CD8-positive, alpha-beta memory T cell (primary cell): ENCODE measurements around the gene SLC16A3. TPM values are rescaled to one million over a fixed set of nuclear protein-coding genes. Genes with fewer than 3 reads are reported as not detected.

Experiments used
- CTCF ChIA-PET: fragments of 350-600 bp; sonication (Branson Sonifier 250); formaldehyde crosslinking; loops from one replicate; lab custom pipeline; 2021; ENCODE audit warnings: antibody characterized with exemption; lab: Charles Lee
- POLR2A ChIA-PET: fragments of 350-600 bp; sonication (Branson Sonifier 250); formaldehyde crosslinking; loops from one replicate; lab custom pipeline; 2021; ENCODE audit warnings: antibody characterized with exemption; lab: Charles Lee
- DNase-seq, 5 donors: peaks; one replicate each; pipeline versions ENCODE4 v3.0.0 to v3.0.0-alpha.2; 2020 to 2022; ENCODE audit warnings: mixed read lengths in 1 of 5
- H3K27ac ChIP-seq: one replicate; pipeline ENCODE4 v1.7.0; 2013; ENCODE audit warnings: low read depth, mild to moderate bottlenecking, low read length, moderate library complexity
- H3K27me3 ChIP-seq: 2 replicates; pipeline ENCODE4 v1.7.0; 2013; ENCODE audit warnings: low read length, mild to moderate bottlenecking; ENCODE audit not compliant: insufficient read depth, poor library complexity, severe bottlenecking
- H3K36me3 ChIP-seq: 2 replicates; pipeline ENCODE4 v1.7.0; 2013; ENCODE audit warnings: mild to moderate bottlenecking, low read length, moderate library complexity; ENCODE audit not compliant: insufficient read depth
- H3K4me1 ChIP-seq: 2 replicates; pipeline ENCODE4 v1.7.0; 2013; ENCODE audit warnings: mild to moderate bottlenecking, low read length, moderate library complexity; ENCODE audit not compliant: insufficient read depth
- H3K4me3 ChIP-seq: 2 replicates; pipeline ENCODE4 v1.7.0; 2013; ENCODE audit warnings: mild to moderate bottlenecking, low read length
- H3K9me3 ChIP-seq: 2 replicates; pipeline ENCODE4 v1.7.0; 2013; ENCODE audit warnings: mild to moderate bottlenecking, low read length
- H3K27ac Mint-ChIP-seq, 8 donors: one replicate each; pipeline ENCODE4 v1.8.0; 2020 to 2021; ENCODE audit warnings: mixed read lengths in 8 of 8, mild to moderate bottlenecking in 6 of 8, inconsistent platforms in 3 of 8, moderate library complexity in 3 of 8
- H3K27me3 Mint-ChIP-seq, 2 donors: one replicate each; pipeline ENCODE4 v1.8.0; 2020 to 2021; ENCODE audit warnings: mixed read lengths in 2 of 2, mild to moderate bottlenecking in 1 of 2, moderate library complexity in 1 of 2
- H3K36me3 Mint-ChIP-seq, 3 donors: one replicate each; pipeline ENCODE4 v1.8.0; 2020 to 2021; ENCODE audit warnings: mixed read lengths in 3 of 3, inconsistent platforms in 1 of 3, mild to moderate bottlenecking in 1 of 3
- H3K4me1 Mint-ChIP-seq, 3 donors: one replicate each; pipeline ENCODE4 v1.8.0; 2020 to 2021; ENCODE audit warnings: mixed read lengths in 3 of 3, inconsistent platforms in 1 of 3, mild to moderate bottlenecking in 1 of 3
- H3K4me3 Mint-ChIP-seq, 7 donors: one replicate each; pipeline ENCODE4 v1.8.0; 2020 to 2021; ENCODE audit warnings: mixed read lengths in 7 of 7, mild to moderate bottlenecking in 6 of 7, moderate library complexity in 4 of 7, inconsistent platforms in 2 of 7
- H3K9me3 Mint-ChIP-seq, 5 donors: one replicate each; pipeline ENCODE4 v1.8.0; 2020 to 2022; ENCODE audit warnings: mixed read lengths in 5 of 5, mild to moderate bottlenecking in 3 of 5, moderate library complexity in 2 of 5, inconsistent platforms in 1 of 5
- polyA plus RNA-seq: library from polyadenylated mRNA; unstranded; fragments of 300-500 nt; fragmentation: Illumina TruSeq; gene quantifications from one replicate; pipeline ENCODE4 v1.2.3, GENCODE V29; 2021
- total RNA-seq, 2 experiments: library from RNA; stranded (reverse); gene quantifications; one replicate each; pipeline ENCODE4 v1.2.3, GENCODE V29; 2021

SLC16A3 gene
- total and polyA plus RNA-seq, 3 experiments from 2014 or later = 3.3 to 31.8 (median 27.5) TPM

DNA sequence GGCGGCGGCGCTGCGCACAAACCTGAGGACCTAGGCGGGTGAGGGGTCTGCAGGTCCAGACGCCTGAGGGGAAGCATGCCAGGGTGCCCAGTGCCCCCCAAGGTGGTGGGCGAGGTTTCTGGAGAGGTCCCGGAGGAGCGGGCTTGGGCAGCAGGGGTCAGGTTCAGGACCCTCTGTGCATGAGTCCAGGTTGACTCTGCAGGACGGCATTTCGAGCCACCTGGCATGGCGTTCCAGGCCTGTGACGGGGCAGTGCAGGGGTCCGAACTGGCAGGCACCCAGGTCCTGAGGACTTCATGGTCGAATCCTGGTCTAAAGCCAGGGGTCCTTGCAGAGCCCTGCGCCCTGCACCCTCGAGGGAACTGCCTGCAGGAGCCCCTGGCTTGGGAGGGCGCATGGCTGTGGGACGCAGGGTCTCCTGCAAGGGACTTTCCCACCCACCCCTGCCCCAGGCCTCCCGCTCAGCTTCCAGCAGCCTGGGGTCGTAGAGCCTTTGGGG lies 3.5 kb downstream of the SLC16A3 start:
- Histone ChIP-seq H3K9me3 (no peaks in the 10 kb centered on the region), H3K27me3 (no peaks in the 10 kb centered on the region), H3K4me1 (peaks cover 39% of the 10 kb centered on the region), H3K27ac (peak overlapping the region; percentile 73), H3K36me3 (no peaks in the 10 kb centered on the region), H3K4me3 (no peak overlapping the region)
- H3K4me3 Mint-ChIP-seq = peak overlapping the region in 1 of 7 donors; percentile 20
- peaks cover 5 to 41% (median 11%) of the 10 kb centered on the region in 3 donors for H3K4me1 Mint-ChIP-seq
- CTCF ChIA-PET = interaction anchor here (1.7 kb wide), 1 partner anchor 89 kb away, joined by 4 read pairs; no protein-coding TSS in a partner anchor
- H3K27me3 Mint-ChIP-seq = no peaks in the 10 kb centered on the region
- H3K9me3 Mint-ChIP-seq = no peaks in the 10 kb centered on the region
- DNase-seq = no peak
- POLR2A ChIA-PET = no interaction called here
- H3K27ac Mint-ChIP-seq = peak overlapping the region in 2 of 8 donors; percentile 27 to 43
- H3K36me3 Mint-ChIP-seq = peaks cover 0 to under 1% (median 0%) of the 10 kb centered on the region in 3 donors

DNA sequence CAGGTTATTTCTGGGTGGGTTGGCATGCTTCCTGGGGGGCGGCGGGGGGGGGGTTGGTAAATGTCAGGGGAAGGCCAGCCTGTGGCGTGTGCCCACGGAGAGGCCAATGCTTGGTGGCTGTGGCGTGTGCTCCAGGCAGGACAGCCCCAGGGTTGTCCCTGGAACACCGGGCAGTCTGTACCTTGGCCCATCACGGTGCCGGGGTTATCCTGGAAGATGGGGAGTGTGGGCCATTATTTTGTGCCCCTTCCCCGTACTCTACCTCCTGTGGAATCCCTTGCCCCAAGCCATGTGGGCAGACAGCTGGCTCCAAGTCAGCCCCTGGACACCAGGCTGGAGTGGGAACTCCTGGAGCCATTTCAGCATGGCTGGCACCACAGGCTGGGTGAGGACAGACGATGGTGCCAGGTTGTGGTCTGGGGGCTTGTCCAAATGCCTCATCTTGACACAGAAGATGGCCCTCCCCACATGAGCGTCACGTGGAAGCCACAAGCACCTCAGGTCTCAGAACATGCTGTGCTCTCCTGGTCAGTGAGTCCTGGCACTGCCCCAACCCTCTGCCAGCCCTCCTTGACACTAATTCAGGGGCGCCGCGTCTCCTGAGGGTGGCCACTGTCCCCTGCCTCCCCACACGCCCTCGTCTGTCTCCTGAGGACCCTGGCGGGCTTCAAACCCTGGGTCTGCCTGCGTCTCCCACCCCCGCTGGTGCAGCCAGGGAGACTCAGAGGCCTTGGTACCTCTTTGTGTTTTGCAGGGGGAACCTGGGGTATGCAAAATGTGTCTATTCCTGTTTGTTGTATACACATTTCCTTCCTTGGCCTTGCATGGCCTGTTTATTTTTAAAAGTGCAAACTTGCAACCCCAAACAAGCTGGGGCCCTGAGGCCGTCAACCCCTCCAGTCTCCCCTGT lies 4.3 kb downstream of the SLC16A3 start:
- CTCF ChIA-PET = interaction anchor here (1.0 to 1.7 kb wide), 2 partner anchors 68 to 88 kb away, joined by 3 to 4 read pairs; no protein-coding TSS in a partner anchor
- H3K4me1 ChIP-seq = peaks cover 33% of the 10 kb centered on the region
- Mint-ChIP-seq H3K4me3 (peak overlapping the region in 2 of 7 donors; percentile 51 to 64), H3K27me3 (no peaks in the 10 kb centered on the region), H3K9me3 (peaks cover 0 to 2% (median 0%) of the 10 kb centered on the region in 5 donors), H3K27ac (peak overlapping the region; percentile 8 to 82 (median 70)), H3K36me3 (peaks cover 0 to 3% (median 0%) of the 10 kb centered on the region in 3 donors), H3K4me1 (peaks cover 5 to 39% (median 10%) of the 10 kb centered on the region in 3 donors)
- H3K9me3 ChIP-seq = no peaks in the 10 kb centered on the region
- H3K27ac ChIP-seq = peak overlapping the region; percentile 73
- no peaks in the 10 kb centered on the region for H3K27me3 ChIP-seq
- no peak overlapping the region for H3K4me3 ChIP-seq
- POLR2A ChIA-PET = interaction anchor here (0.6 kb wide), 1 partner anchor 58 kb away, joined by 3 read pairs; no protein-coding TSS in a partner anchor
- no peaks in the 10 kb centered on the region for H3K36me3 ChIP-seq
- DNase-seq = no peak

DNA sequence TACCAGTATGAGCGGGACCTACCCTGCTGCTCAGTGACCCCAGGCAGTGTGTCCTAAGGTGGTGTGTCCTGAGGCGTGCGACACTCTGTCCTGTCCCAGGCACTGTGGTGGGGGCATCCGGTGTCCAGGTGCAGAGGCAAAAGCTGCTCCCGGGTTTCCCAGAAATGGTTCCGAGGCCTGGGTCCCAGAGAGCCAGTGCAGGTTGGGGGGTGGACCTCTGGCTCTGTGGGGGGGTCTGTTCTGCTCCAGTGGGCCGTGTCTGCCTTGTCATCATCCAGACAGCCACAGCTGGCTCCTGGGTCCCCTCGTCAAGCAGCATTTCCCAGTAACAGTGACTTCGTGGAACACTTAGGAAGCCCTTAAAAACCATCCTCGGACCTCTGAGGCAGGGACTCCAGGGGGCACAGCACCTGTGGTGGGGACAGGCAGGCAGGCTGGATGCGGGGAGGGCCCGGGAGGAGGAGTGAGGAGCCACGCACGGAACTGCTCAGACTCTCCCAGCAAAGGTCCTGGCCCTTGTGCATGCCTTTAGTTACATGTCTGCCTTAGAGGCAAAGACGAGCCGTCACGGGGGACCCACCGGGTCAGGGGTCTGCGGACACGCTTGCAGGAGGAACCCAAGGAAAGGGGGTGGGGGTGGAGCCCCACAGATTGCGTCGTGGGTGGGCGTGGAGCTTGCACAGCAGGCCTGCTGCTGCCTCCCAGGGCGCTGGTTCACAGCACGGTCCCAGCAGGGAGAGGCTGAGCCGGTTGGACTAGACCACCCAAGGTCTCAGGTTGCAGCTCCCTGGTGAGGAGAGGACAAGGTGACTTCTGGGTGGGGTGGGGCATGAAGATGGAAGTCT lies 5.6 kb downstream of the SLC16A3 start:
- Mint-ChIP-seq H3K27ac (peak overlapping the region in 7 of 8 donors; percentile 7 to 87 (median 47)), H3K9me3 (peaks cover 0 to 2% (median 0%) of the 10 kb centered on the region in 5 donors), H3K27me3 (no peaks in the 10 kb centered on the region), H3K4me1 (peaks cover 15 to 50% (median 20%) of the 10 kb centered on the region in 3 donors), H3K4me3 (peak overlapping the region in 2 of 7 donors; percentile 34 to 54), H3K36me3 (peaks cover 0 to 7% (median 0%) of the 10 kb centered on the region in 3 donors)
- Histone ChIP-seq H3K36me3 (no peaks in the 10 kb centered on the region), H3K27ac (peak overlapping the region; percentile 75), H3K27me3 (no peaks in the 10 kb centered on the region), H3K9me3 (no peaks in the 10 kb centered on the region), H3K4me1 (peaks cover 43% of the 10 kb centered on the region), H3K4me3 (no peak overlapping the region)
- DNase-seq = no peak
- ChIA-PET POLR2A (no interaction called here), CTCF (interaction anchor here (0.8 to 4.9 kb wide), 10 partner anchors 21 to 204 kb away, joined by 3 to 71 read pairs (median 8); partner anchors contain the start of gene CD7)

DNA sequence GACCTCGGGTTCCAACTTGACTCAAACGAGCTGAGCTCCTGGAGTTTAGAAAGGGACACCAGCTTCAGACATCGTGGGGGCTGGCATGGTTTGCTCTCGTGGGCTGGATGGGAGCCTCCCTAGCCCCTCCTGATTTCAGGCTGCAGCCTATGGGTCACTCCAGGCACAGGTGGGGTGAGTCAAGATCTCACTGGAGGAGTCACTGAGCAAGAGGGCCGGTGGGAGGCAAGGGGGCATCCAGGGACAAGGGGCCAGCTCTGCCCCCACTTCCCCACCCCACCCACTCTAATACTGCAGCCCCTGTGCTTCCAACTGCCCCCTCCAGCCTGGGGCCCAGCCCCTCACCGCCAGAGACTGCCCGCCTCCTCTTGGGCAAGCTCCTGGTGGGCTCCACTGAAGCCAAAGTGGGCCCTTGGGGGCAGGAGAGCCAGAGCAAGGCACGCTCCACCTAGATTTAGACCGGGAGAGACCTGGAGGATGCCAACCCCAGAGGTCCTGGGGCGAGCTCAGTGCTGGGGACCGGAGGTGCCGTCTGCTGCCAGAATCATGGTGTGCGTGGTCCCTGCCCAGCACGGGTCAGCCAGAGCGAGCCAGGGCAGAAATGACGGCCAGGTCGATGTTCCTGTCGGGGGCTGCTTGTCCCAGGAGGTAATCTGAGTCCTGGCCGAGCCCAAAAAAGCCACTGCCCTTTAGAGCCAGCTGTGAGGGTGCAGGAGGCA lies 6.4 kb downstream of the SLC16A3 start:
- peak overlapping the region in 7 of 8 donors; percentile 35 to 87 (median 61) for H3K27ac Mint-ChIP-seq
- peak overlapping the region in 2 of 7 donors; percentile 34 to 54 for H3K4me3 Mint-ChIP-seq
- Histone ChIP-seq H3K9me3 (no peaks in the 10 kb centered on the region), H3K4me1 (peaks cover 43% of the 10 kb centered on the region), H3K27ac (peak overlapping the region; percentile 75), H3K4me3 (no peak overlapping the region), H3K36me3 (no peaks in the 10 kb centered on the region), H3K27me3 (no peaks in the 10 kb centered on the region)
- peaks cover 15 to 50% (median 18%) of the 10 kb centered on the region in 3 donors for H3K4me1 Mint-ChIP-seq
- no peak for DNase-seq
- CTCF ChIA-PET = interaction anchor here (0.8 to 4.9 kb wide), 17 partner anchors 15 to 271 kb away, joined by 3 to 71 read pairs (median 4); partner anchors contain the start of gene CD7
- H3K9me3 Mint-ChIP-seq = peaks cover 0 to 2% (median 0%) of the 10 kb centered on the region in 5 donors
- H3K27me3 Mint-ChIP-seq = no peaks in the 10 kb centered on the region
- H3K36me3 Mint-ChIP-seq = peaks cover 0 to 8% (median 0%) of the 10 kb centered on the region in 3 donors
- POLR2A ChIA-PET = interaction anchor here (1.3 to 1.6 kb wide), 2 partner anchors 62 to 68 kb away, joined by 3 to 4 read pairs; no protein-coding TSS in a partner anchor

DNA sequence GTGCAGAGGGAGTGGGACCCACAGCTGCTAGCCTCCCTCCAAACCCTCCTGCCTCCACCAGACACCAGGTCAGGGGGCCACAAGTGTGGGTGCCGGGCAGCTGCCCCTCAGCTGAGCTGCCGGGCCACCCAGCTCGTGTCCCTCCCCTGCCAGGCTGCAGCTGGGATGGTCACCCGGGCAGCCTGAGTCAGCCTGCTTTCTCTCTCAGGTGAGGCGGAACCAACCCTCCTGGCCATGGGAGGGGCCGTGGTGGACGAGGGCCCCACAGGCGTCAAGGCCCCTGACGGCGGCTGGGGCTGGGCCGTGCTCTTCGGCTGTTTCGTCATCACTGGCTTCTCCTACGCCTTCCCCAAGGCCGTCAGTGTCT lies 6.9 kb downstream of the SLC16A3 start:
- Histone ChIP-seq H3K27me3 (no peaks in the 10 kb centered on the region), H3K27ac (peak overlapping the region; percentile 75), H3K4me1 (peaks cover 45% of the 10 kb centered on the region), H3K36me3 (no peaks in the 10 kb centered on the region), H3K9me3 (no peaks in the 10 kb centered on the region), H3K4me3 (no peak overlapping the region)
- peak overlapping the region in 5 of 8 donors; percentile 29 to 89 (median 76) for H3K27ac Mint-ChIP-seq
- H3K4me3 Mint-ChIP-seq = peak overlapping the region in 1 of 7 donors; percentile 48
- ChIA-PET POLR2A (interaction anchor here (1.0 to 1.6 kb wide), 6 partner anchors 30 to 98 kb away, joined by 3 to 4 read pairs (median 4); partner anchors contain the start of gene SECTM1), CTCF (interaction anchor here (0.8 to 4.9 kb wide), 25 partner anchors 10 to 270 kb away, joined by 3 to 71 read pairs (median 4); partner anchors contain the start of genes CD7 and SECTM1)
- peaks cover 20 to 53% (median 21%) of the 10 kb centered on the region in 3 donors for H3K4me1 Mint-ChIP-seq
- H3K9me3 Mint-ChIP-seq = peaks cover 0 to 2% (median 0%) of the 10 kb centered on the region in 5 donors
- DNase-seq = no peak
- peaks cover 0 to 12% (median 0%) of the 10 kb centered on the region in 3 donors for H3K36me3 Mint-ChIP-seq
- no peaks in the 10 kb centered on the region for H3K27me3 Mint-ChIP-seq

DNA sequence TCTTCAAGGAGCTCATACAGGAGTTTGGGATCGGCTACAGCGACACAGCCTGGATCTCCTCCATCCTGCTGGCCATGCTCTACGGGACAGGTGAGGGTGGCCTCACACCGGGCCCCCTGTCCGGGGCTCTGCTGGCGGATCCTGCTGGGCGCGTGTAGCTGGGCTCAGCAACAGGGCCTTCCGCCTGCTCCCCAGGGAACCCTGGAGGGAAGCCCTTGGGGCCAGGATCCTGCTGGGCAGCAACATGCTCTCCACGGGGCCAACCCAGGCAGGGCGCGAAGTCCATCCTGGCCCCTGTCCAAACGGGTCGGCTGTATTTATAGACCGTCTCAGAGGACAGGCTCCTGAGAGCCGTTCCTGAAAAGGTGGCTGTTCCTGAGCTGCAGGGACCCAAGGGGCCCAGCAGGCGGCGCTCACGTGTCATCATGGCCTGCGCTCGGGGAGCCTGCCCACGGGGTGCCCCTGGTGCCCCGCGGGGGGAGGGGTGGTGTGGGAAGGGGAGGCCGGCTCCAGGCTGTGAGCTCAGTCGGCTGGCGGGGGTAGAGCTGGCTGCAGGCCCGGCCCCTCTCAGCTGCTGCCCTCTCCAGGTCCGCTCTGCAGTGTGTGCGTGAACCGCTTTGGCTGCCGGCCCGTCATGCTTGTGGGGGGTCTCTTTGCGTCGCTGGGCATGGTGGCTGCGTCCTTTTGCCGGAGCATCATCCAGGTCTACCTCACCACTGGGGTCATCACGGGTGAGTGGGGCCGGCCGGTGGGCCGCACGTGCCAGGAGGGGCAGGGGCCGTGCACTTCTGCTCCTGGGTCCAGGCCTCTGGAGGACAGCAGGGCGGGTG lies 7.5 kb downstream of the SLC16A3 start:
- Histone ChIP-seq H3K4me3 (no peak overlapping the region), H3K27me3 (no peaks in the 10 kb centered on the region), H3K9me3 (no peaks in the 10 kb centered on the region), H3K4me1 (peaks cover 49% of the 10 kb centered on the region), H3K36me3 (no peaks in the 10 kb centered on the region), H3K27ac (peak overlapping the region; percentile 75)
- Mint-ChIP-seq H3K9me3 (peaks cover 0 to 2% (median 0%) of the 10 kb centered on the region in 5 donors), H3K4me1 (peaks cover 21 to 59% (median 24%) of the 10 kb centered on the region in 3 donors), H3K27me3 (no peaks in the 10 kb centered on the region), H3K27ac (peak overlapping the region in 6 of 8 donors; percentile 36 to 89 (median 73)), H3K4me3 (peak overlapping the region in 1 of 7 donors; percentile 48), H3K36me3 (peaks cover 0 to 15% (median 0%) of the 10 kb centered on the region in 3 donors)
- ChIA-PET POLR2A (interaction anchor here (1.0 to 1.6 kb wide), 6 partner anchors 31 to 97 kb away, joined by 3 to 4 read pairs (median 4); partner anchors contain the start of gene SECTM1), CTCF (interaction anchor here (0.8 to 4.9 kb wide), 26 partner anchors 9 to 270 kb away, joined by 3 to 71 read pairs (median 4); partner anchors contain the start of genes CD7 and SECTM1)
- peak; percentile 57 to 78 (median 67) for DNase-seq
